HCEC 1CT (cell line): ENCODE measurements around the gene EFCAB12.
"Not testable (repeated sequence)": the region's sequence is repeated elsewhere in the genome, so short reads cannot be mapped to it uniquely, and the experiment has no call there.

ENCODE experiments used
- DNase-seq: peaks from one replicate; pipeline ENCODE4 v3.0.0-alpha.2; 2017

EFCAB12 gene

DNA sequence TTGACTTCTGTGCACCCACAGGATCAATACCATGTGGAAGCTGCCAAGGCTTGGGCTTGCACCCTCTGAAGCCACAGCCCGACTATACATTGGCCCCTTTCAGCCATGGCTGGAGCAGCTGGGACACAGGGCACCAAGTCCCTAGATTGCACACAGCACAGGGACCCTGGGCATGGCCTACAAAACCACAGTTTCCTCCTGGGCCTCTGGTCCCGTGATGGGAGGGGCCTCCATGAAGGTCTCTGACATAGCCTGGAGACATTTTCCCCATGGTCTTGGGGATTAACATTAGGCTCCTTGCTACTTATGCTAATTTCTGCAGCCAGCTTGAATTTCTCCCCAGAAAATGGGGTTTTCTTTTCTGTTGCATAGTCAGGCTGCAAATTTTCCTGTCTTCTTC, 63.6 kb downstream of the EFCAB12 start:
- not testable (repeated sequence) for DNase-seq

DNA sequence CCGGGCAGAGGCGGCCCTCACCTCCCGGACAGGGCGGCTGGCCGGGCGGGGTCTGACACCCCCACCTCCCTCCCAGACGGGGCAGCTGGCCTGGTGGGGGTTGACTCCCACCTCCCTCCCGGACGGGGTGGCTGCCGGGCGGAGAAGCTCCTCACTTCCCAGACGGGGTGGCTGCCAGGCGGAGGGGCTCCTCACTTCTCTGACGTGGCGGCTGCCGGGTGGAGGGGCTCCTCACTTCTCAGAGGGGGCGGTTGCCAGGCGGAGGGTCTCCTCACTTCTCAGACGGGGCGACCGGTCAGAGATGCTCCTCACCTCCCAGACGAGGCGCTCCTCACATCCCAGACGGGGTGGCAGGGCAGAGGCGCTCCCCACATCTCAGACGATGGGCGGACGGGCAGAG, 65.1 kb downstream of the EFCAB12 start:
- not testable (repeated sequence) for DNase-seq

DNA sequence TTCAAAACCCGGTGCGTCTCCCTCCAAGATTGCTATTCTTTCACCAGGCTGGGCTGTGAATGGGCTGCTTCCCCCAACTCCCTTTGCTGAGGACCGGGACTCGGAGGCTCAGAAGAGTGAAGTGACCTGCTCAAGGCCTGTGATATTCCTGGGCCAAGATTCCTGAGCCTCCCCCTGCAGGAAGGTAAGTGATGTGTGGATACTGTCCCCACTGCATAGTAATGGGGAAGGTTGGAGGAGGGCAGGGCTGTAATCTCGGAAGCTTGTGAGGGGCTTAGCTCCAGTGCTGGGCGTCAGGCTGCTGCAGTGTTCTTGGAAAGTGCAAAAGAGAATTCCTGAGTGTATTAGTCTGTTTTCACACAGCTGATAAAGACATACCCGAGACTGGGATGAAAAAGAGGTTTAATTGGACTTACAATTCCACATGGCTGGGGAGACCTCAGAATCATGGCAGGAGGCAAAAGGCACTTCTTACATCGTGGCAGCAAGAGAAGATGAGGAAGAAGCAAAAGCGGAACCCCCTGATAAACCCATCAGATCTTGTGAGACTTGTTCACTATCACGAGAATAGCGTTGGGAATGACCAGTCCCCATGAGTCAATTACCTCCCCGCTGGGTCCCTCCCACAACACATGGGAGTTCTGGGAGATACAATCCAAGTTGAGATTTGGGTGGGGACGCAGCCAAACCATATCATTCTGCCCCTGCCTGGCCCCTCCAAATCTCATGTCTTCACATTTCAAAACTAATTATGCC, 67.6 kb downstream of the EFCAB12 start:
- DNase-seq: no peak

DNA sequence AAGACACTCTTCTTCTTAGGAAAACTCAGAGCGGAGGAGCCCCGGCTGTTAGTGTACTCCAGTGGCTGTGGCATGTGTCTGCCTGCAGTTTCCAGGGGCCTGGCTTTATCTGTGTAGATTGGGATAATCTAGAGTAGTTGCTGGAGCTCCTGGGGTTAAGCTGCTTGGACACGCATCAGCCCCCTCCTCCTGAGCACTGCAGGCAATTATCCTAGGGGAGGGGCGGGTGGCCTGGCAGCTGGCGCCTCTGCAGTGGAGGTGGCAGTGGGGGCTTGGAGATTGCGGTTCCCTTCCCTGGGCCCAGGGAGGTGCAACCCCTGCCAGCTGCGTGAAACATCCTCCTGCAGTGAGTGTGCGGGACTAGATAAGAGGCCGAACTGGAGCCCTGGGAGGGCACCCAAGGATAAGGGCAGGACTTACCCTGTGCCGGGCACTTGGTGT, 68.2 kb downstream of the EFCAB12 start:
- no peak for DNase-seq

DNA sequence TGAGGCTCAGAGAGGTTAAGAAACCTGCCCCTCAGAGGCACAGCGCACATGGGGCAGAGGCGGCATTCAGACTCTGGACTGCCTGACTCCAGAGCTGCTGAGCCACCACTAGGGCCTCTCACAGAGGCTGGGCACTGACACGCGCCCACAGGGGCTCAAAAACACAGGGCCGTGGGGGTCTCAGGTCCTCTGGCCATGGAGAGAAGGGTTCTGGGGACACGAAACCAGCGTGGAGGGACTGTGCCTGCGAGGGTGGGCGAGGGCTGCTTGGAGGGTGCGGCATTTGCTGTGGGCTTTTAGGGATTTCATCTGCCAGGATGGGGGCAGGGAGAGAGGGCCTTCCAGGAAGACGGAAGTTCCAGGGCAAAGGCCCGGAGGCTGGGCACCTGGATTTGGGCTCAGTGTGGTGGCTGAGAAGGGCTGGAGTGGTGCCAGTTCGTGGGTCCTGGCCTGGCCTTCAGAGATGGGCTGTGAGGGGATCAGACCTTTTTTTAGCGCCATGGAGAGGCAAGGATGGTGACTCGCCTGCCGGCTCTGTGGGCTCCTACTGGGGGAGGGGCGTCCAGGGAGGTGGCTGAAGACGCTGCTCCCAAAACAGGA, 69.6 kb downstream of the EFCAB12 start:
- DNase-seq: no peak

DNA sequence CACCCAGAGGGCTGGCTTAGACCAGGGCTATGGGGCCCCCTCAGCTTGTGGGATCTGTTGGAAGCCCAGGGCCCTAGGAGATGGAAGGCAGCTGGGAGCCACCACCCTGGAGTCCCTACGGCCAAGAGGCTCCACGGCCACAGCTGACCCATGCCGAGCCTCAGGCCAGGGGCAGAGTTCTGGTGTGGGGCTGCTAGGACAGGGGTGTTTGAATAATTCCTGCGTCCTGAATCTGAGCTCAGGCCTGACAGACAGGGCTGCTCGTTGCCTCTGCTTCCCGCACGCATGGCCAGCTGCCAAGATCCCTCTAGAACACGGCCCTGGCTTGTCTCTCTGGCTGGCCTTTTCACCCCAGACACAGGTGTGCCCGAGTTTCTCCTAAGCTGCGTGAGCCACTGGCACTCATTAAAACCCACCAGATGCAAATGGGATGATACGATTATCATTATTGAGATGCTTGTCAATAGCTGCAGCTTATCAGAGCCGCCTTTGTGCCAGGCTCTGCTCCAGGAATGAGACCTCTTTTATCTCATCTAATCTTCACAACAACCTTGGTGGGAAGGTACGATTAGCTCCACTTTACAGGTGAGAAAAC, 70.2 kb downstream of the EFCAB12 start:
- no peak for DNase-seq

DNA sequence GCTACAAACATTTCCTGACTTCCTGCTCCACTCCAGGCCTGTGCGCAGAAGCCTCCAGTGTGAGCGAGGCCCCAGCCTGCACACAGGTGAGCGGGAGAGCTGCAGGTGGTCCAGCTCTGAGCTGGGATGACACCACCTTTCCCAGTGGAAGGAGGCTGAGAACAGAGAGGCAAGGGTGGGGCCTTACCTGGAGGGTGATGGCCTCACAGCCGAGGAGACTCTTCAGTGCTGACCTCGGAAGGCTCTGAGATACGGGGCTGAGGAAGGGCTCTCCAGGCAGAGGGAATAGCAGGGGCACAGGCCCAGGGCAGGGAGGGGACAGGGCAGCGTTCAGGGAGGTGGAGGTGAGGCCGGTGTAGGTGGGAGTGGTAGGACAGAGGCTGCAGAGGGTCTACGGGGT, 70.8 kb downstream of the EFCAB12 start:
- no peak for DNase-seq

DNA sequence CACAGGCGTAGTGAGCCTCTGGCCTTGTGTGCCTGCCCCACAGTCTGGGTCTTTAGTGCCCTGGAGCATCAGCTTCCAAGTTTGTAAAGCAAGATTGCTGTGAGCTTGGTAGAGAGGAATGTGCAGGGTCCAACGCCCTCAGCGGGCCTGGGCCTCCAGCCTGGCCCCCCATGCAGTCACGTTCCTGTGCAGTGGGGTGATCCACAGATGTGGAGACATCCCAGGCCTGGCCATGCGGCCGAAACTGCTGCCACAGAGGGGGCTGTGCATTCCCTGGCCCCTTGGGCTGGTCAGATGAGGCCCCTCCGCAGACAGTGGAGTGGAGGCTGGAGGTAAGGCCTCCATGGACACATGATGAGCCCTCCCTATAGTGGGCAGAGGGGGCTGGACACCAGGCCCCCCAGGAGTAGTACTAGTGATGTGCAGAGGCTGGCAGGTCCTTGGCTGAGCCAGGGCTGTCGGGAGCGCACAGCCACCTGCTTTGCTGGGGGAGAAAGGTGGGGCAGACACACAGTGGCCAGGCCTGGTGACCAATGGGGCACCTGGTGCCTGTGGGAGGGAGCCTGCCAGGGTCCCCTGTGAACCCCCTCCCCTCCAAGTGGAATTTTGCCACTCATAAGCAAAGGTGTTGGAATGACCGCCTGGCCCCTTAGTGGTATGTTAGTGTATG, 71.5 kb downstream of the EFCAB12 start:
- DNase-seq: no peak

DNA sequence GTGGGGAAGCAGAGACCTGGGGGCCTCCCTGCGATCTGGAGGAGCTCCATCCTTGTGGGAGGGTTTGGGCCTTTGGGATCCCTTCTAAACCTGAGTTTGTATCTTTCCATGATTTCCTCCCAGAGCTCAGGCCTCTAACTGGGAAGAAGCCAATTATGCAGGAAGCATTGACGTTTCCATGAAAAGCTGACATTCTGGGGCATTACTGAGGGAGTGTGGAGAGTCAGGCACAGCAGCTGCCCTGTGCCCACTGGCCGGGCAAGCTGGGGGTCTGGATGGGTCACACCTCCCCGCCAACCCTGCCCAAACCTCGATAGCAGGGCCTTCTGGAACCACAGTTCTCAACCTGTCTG, 74.9 kb downstream of the EFCAB12 start:
- DNase-seq: no peak

DNA sequence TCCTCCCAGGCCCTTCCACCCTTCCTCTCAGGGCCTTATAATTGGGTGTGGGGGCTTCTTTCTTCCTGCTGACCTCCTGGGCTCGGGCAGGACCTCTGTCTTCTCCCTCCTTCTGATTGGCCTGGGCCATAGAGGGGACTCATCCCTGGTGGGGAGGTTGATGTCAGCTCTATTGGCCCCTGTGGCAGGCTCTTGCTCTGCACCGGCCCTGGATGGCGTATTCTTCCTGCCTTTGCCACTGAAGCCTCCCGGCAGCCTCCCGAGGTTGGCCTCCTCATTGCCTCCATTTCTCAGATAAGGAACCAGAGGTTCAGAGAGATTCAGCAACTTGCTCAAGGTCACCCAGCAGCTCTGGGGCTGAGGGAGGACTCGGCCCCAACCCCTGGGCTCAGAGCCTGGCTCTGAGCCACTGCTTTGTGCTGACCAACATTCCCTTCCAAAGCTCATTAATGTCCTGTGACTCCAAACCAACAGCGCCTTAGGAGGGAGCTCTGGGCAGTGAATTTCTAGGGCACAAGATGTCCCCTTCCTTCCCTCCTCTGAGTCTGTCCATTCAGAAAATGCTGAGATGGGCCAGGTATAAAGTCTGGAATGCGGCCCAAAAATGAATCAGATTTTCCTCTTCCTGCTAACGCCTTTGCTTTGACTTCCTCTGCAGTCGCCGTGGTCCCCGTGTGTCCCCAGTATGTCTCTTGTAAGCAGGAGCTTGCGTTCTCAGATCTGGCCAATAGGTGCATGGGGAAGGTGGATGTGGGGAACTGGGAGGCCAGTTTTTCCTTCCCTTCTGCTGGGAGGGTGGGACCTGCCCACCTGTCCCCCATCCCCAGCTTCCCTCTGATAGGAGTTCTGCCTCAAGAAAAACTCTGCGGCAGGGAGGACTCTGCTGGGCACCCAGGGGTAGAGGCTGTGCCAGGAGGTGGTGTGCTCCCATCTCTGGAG, 75.5 kb downstream of the EFCAB12 start:
- DNase-seq: no peak

DNA sequence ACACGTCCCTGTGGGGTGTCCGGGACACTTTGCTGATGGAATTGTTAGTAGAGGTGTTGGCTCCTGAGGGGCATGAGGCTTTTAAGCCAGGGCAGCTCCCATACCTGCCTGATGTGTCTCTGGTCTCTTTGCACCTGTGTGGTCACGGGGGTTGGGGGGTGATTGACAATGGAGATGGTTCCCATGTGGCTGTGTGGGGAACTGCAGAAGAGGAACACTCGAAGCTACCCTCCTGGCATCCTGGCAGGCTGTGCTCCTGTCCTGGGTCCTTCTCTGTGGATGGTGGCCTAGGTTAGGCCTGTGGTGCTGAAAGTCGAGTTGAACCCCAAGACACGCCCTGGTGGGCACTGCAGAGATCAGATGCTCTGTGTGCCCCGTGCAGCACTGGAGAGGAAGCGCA, 76.4 kb downstream of the EFCAB12 start:
- no peak for DNase-seq
